Epithelial cell of alveolus of lung (primary cell): ENCODE results near the gene NXF3. TPM values are rescaled to one million over a fixed set of nuclear protein-coding genes. Genes with fewer than 3 reads are reported as not detected.

Source experiments
- total RNA-seq: library from RNA; depleted of rRNA; stranded (reverse); fragments of >200 nt; gene quantifications from 2 replicates; pipeline ENCODE4 v1.2.1, GENCODE V29; 2015

Gene NXF3
- total RNA-seq, result not detected in 2 replicates

DNA sequence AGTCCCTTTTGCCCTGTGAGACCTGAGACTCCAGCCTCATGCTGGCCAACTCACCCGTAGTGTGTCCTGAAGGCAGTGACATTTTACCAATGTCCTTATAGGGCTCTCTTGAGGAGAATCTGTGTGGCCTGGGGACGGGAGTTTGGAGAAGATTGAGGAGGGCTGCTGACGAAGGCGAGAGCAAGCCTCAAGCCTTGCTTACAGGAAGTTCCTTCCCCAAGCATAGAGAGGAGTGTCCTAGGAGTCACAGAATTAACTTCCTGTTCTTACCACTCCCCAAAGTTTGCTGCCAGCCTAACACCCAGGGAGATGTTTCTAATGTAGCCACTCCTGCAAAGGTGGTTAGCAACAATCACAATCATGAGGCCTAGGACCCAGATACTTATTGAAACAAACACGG lies at the start of gene NXF3:
TSS of gene NXF3 (minus strand) at position 202 of the 400 bp plus-strand sequence. CDS start at position 82, 120 bp downstream.

DNA sequence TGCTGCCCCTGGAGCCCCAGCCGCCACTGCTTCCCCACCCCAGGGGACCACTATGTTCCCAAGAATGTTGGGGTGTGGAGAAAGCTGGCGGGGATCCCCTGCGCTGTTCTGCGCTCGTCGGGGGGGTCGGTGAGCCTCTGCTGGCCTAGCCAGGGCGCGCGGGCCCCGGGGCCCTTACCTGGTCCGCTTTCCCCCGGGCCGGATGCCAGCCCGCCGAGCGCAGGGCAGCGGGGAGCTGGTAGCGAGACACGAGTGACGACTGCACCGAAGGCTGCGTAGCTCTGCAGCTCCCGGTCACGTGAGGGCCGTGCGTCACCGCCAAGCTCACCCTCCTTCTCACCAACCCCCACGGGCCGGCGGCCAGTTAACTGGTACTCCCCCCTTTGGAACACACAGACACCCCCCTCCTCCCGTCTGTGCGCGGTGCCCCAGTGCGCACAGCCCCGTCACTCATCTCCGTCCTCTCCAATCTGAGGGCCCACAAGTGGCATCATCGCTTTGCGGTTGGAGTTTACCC lies 29.0 kb downstream of the NXF3 start, which contains the start of gene BEX1:
TSS of gene BEX1 (minus strand) at position 254 of the 517 bp plus-strand sequence. CDS start 897 bp downstream, outside the sequence.

Other genes starting within 250 kb of the NXF3 start
- gene RAB40AL, start 155.9 kb downstream of the NXF3 start, total RNA-seq, result not detected in 2 replicates
- 0.96 and 13.6 TPM in 2 replicates for gene BEX1, start 29.0 kb downstream of the NXF3 start, total RNA-seq
- gene BEX4, start 122.0 kb upstream of the NXF3 start, total RNA-seq, result 20.3 and 21.2 TPM in 2 replicates
- 94.8 and 97.3 TPM in 2 replicates for gene TCEAL8, start 162.0 kb upstream of the NXF3 start, total RNA-seq
- gene TCEAL5, start 183.6 kb upstream of the NXF3 start, total RNA-seq, result not detected in 2 replicates
- 1.6 TPM in 1 of 2 replicates, not detected in the other for gene BEX2, start 217.8 kb upstream of the NXF3 start, total RNA-seq
- 30.5 and 43.8 TPM in 2 replicates for gene TCEAL7, start 237.1 kb upstream of the NXF3 start, total RNA-seq